Activated naive CD4-positive, alpha-beta T cell treated with anti-CD3 and anti-CD28 coated beads, Interleukin-2, amount 10 ng/mL, durations not matched to agents 5 hours and 36 hours (primary cell): ENCODE measurements around the gene STK16. TPM values are rescaled to one million over a fixed set of nuclear protein-coding genes. Genes with fewer than 3 reads are reported as not detected.

ENCODE experiments used
- microRNA-seq: library from miRNA; unstranded; fragments of <30 nt; microRNA quantifications from one replicate; pipeline ENCODE4 v1.2.0, GENCODE V29; 2022; ENCODE audit warnings: borderline microRNAs expressed, borderline replicate concordance
- total RNA-seq, 2 experiments: library from RNA; stranded (reverse); gene quantifications; one replicate each; pipeline ENCODE4 v1.2.3, GENCODE V29; 2021

STK16 gene, protein sequence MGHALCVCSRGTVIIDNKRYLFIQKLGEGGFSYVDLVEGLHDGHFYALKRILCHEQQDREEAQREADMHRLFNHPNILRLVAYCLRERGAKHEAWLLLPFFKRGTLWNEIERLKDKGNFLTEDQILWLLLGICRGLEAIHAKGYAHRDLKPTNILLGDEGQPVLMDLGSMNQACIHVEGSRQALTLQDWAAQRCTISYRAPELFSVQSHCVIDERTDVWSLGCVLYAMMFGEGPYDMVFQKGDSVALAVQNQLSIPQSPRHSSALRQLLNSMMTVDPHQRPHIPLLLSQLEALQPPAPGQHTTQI
- 10 to 100 TPM; 35.1 to 36.1 TPM for total RNA-seq

DNA sequence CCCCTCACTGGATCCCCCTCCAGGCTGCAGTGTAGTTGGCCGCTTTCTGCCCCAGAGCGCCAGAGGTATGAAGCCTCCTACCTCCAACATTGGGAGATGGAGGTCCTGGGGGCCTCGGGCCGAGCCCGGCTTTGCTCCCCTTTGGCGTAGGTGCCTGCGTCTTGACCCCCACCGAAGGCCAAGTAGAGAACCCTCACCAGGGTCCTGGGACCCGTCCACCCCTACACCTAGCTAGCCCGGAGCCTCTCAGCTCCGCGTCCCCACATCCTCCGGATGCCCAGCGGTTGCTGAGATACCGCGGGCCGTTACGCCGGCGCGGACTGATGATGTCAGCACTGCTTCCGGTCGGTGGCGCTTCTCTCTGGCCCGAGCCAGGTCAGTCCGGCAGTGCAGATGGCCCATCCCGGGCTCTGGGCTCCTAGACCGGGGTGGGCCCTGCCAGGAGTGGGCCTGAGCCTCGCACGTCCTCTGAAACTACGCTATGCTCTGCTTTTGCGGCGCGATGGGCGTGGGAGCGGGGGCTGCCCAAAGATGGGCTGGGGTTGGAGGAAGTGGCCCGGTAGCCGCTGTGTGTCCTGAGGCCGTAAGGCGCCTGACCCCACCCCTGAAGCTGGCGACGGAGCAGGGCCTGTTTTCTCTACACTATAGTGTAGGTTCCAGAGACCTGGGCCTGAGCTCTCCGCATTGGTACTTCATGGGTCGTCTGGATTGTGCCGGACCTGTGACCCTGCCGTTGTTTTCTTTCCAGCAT is at the start of gene STK16, which contains the start of gene GLB1L:
TSS of gene STK16 (plus strand) at position 332 of the 751 bp plus-strand sequence. CDS start 521 bp downstream, outside the sequence.
TSS of gene GLB1L (minus strand) at position 297 of the 751 bp plus-strand sequence. CDS start 1,871 bp downstream, outside the sequence.

DNA sequence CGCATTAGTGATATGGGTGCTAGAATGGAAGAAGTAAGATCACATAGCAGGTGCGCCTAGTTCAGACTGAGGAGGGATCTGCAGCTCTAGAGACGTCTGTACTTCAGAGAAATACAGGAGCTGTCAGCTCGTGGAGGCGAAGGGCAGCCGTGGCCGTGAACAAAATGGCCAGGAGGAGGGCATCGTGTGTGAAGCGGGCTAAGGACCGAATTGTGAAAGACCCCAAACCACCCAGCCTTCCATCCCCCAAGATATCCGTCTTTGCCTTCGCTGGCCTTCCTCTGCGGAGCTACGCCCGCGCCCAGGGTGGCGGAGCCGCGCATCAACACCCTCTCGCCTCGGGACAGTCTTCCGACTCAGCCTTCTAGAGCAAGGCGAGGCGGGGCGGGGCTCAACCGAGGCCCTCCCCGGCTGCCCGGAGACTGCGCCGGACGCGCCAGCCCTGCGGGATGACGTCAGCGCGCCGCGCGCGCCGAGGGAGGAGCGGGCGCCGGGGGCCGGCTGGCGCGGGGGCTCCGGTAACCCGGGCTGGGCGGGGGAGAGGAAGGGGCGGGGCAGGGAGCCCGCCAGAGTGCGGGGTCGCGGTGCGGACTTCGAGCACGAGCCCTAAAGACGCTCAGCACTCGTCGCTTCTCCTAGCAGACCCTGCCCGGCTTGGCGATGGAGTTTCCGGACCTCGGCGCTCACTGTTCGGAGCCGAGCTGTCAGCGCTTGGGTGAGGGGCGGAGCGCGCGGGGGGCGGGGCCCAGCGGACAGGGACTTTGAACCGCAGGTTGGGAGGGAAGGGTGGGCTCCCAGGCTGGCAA is 38.7 kb upstream of the STK16 start, which contains the start of gene ZFAND2B:
TSS of gene ZFAND2B (plus strand) at position 455 of the 806 bp plus-strand sequence. CDS start at position 661, 206 bp downstream.

DNA sequence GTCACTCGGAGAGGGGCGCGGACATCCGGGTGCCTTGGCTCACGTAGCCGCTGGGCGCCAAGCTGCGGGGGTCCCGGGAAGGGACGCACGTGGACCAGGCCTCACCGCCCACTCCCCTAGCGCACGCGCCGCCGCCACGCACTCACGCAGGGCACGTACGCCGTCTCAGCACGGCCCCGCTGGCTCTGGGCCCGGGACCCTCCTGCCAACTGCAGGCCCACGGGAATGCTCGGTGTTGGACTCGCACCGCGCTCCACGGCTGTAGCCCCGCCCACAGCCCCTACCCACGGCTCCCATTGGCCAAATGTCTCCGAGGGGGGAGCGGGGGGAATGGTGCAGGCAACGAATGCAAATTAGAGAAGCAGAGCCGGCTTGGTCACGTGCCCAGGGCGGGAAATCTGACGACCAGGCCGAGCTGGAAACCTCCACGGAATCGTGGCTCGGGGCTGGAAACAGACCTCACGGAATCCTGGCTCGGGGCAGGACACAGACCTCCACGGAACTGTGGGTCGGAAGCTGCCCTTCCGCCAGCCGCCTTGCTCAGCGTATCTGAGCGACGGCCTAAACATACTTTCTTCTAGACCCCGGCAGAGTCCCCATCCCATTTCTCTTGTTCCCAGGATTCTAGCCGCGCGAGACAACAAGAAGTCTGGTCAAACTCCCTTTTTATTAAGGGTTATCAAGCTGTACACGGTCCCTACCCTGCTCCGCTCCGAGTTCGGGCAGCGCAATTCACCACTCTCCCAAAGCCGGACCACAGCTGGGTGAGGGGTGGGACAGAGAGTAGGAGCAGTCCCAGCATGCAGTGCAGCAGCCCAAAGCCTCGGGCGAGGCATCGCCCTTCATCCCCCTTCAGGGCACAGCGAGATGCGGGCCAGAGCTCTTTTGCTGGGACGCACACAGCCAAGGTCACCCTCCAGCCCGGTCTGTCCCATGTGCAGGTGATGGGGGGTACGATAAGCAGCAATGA is 26.3 kb upstream of the STK16 start, which contains the start of gene ABCB6:
TSS of gene ABCB6 (minus strand) at position 227 of the 970 bp plus-strand sequence. CDS start 285 bp downstream, outside the sequence.

DNA sequence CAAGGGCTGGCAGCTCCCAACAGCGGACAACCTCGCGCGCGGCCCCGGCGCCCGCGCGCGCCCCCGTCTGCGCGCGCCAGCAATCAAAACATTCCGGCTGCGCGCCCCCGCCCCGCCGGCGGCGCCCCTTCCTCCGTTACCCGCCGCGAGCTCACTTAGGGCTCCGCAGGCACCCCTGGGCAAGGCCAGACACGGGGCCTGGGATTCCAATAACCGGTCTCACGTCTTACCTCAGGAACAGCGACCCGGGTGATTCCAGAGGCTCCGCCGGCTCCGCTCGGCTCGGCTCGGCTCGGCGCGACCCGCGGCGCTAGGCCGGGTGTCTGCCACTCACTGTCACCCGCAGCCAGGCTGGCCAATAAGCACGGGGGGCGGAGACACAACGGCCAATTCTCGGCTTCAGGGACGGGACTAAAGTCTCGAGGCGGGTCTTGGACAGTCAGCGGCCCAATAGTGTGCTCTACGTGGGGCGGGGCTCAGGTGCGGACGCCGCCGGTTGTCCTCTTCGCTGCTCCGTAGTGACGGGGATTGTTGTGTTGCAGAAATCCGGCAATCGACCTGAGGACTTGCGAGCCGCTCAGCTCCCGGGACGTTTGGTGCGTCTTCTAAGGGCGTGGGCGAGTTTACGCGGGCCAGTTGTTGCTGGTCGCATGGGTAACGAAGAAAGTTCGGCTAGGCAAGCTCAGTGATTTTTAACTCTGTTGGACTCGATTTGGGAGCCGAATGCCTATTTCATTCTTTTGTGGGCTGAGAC is 15.8 kb upstream of the STK16 start, which contains the start of the genes ANKZF1 and ATG9A:
TSS of gene ANKZF1 (plus strand) at position 502 of the 754 bp plus-strand sequence. CDS start 452 bp downstream, outside the sequence.
TSS of gene ATG9A (minus strand) at position 332 of the 754 bp plus-strand sequence. CDS start 1,612 bp downstream, outside the sequence.

GRCh38 chr2:219252900-219253752 is 7.8 kb downstream of the STK16 start, which contains the start of gene TUBA4B:
Gene TUBA4B (plus strand): TSS chr2:219253243. CDS start chr2:219253408, 165 bp downstream.

DNA sequence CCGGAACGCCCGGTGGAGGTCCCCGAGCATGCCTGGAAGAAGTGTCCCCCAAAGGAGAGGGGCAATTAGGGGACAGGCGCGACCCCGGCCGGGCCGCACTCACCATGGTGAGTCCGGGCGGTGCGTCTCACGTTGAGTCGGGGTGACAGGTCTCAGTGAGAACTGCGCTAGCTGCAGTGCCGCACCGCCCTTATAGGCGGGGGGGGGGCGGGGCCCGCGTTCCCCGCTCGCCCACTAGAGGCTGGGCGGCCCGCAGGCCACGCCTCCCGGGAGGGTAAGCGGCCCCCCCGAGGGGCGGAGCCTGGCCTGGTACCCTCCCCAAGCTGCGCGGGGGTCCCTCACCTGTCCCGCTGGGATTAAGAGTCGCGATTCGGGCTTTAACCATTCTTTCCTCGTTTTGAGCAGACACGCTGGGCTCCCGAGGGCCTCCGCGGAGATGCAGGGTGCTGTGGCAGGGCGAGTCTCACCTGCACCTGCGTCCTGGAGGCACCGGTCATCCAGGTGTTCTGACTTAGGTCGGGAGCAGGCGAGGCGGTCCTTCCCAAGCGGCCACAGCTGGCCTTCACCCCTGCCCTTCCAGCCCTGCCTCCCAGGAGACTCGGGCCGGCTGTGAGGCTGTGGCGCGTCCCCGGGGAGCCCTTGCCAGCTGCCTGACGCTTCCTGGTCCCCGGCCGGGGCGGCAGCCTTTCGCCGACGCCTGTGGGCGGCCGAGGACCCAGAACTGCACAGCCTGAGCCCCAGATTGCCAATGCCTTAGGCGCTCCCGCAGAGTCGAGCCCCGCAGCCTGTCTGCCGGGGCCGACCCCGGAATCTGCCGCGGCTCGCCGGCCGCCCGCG is 8.7 kb downstream of the STK16 start, which contains the start of gene TUBA4A:
TSS of gene TUBA4A (minus strand) at position 166 of the 837 bp plus-strand sequence. CDS start at position 106, 60 bp downstream.

DNA sequence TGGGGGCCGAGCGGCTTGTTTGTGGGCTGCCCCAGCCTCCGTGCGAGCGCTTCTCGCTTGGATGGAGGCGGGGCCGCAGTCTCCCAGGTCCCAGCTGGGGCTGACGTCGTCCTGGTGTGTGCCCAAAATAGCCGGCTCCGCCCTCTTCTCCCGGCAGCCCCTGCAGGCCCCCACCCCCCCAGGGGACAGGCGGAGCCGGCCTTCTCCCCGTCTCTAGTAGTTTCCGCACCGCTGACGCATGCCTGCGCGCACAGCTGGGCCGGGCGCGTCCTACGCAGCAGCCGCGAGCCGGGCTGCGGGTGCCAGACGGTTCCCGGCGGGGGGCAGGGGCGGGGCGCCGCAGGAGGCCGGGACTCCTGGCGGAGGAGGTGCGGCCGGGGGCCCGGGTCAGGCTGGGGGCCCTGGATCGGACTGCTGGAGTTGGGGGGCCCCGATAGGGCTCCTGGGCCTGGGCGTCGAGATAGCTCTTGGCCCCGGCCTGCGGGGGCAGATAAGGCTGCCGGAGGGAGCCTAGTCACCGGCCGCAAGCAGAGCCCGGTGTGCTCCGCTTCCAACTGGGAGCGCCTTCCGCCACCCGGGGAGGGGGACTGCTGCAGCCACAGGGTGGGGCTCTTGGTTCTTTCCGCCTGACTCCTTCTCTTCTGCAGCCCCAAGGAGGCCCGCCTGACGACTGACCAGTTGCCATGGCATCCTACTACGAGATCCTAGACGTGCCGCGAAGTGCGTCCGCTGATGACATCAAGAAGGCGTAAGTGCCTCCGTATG is 34.1 kb downstream of the STK16 start, which contains the start of gene DNAJB2:
TSS of gene DNAJB2 (plus strand) at position 216 of the 765 bp plus-strand sequence. CDS start at position 684, 468 bp downstream.

Small RNA genes within 50 kb of the gene (microRNA-seq; reads per million reads assigned to microRNA genes)
- not detected for gene MIR153-1

Other genes with a start within 250 kb of the STK16 start
- gene CFAP65, start 204.0 kb upstream of the STK16 start, total RNA-seq: not detected
- under 1 TPM in 1 of 2 experiments, not detected in 1; 0.10 TPM for gene IHH, start 184.6 kb upstream of the STK16 start, total RNA-seq
- 10 to 100 TPM; 16.7 to 22.8 TPM for gene NHEJ1, start 84.7 kb upstream of the STK16 start, total RNA-seq
- 1 to 10 TPM; 1.6 to 2.5 TPM for gene SLC23A3, start 75.5 kb upstream of the STK16 start, total RNA-seq
- 10 to 100 TPM; 65.5 to 67.9 TPM for gene CNPPD1, start 68.6 kb upstream of the STK16 start, total RNA-seq
- gene RETREG2, start 67.2 kb upstream of the STK16 start, total RNA-seq: 100 to 1,000 TPM in 1 of 2 experiments, 10 to 100 TPM in 1; 99.6 to 106 TPM
- 10 to 100 TPM; 52.4 to 54.4 TPM for gene ZFAND2B, start 38.7 kb upstream of the STK16 start, total RNA-seq
- 10 to 100 TPM; 11.0 to 11.8 TPM for gene ABCB6, start 26.5 kb upstream of the STK16 start, total RNA-seq
- 10 to 100 TPM; 50.3 to 54.3 TPM for gene ATG9A, start 15.8 kb upstream of the STK16 start, total RNA-seq
- 100 to 1,000 TPM; 149 to 167 TPM for gene ANKZF1, start 15.7 kb upstream of the STK16 start, total RNA-seq
- 1 to 10 TPM; 2.9 to 4.9 TPM for gene GLB1L, start within 50 bp of the STK16 start, total RNA-seq
- gene TUBA4B, start 7.8 kb downstream of the STK16 start, total RNA-seq: not detected
- gene TUBA4A, start 8.4 kb downstream of the STK16 start, total RNA-seq: 100 to 1,000 TPM; 217 to 228 TPM
- 10 to 100 TPM; 40.7 to 42.6 TPM for gene DNAJB2, start 33.9 kb downstream of the STK16 start, total RNA-seq
- gene PTPRN, start 63.9 kb downstream of the STK16 start, total RNA-seq: not detected
- gene RESP18, start 87.3 kb downstream of the STK16 start, total RNA-seq: not detected
- gene DNPEP, start 142.4 kb downstream of the STK16 start, total RNA-seq: 10 to 100 TPM; 53.6 to 64.0 TPM
- not detected for gene DES, start 172.9 kb downstream of the STK16 start, total RNA-seq
- gene SPEG, start 189.4 kb downstream of the STK16 start, total RNA-seq: 1 to 10 TPM; 1.5 to 1.7 TPM